Keratinocyte (primary cell): ENCODE measurements around the gene TOP2A. TPM values are rescaled to one million over a fixed set of nuclear protein-coding genes. Genes with fewer than 3 reads are reported as not detected.

Experiments
- DNase-seq: peaks from one replicate; pipeline ENCODE4 v3.0.0-alpha.2; 2011; ENCODE audit warnings: low read depth, missing footprints, low spot score
- FAIRE-seq: peaks from 2 replicates; lab custom pipeline; 2011; peaks lifted over from hg19 to GRCh38; lab: Jason Lieb, UNC
- H2AFZ ChIP-seq: 2 replicates; pipeline ENCODE4 v1.6.0; 2012; ENCODE audit warnings: low read length, control low read depth, inconsistent platforms; ENCODE audit not compliant: control insufficient read depth
- H3K27ac ChIP-seq: 2 replicates; pipeline ENCODE4 v1.5.1; 2011; ENCODE audit warnings: low read length; ENCODE audit not compliant: control insufficient read depth, insufficient read depth
- H3K27me3 ChIP-seq: 3 replicates; pipeline ENCODE4 v1.6.0; 2011; ENCODE audit warnings: low read length; ENCODE audit not compliant: control insufficient read depth, insufficient read depth; ENCODE audit errors: extremely low read depth
- H3K36me3 ChIP-seq, 2 experiments: 2 replicates in 1 of 2; 3 replicates in 1 of 2; pipeline ENCODE4 v1.5.1; 2011; ENCODE audit warnings: low read length in 2 of 2, mild to moderate bottlenecking in 1 of 2; ENCODE audit not compliant: control insufficient read depth in 2 of 2, insufficient read depth in 2 of 2; ENCODE audit errors: extremely low read depth in 1 of 2
- H3K4me1 ChIP-seq: 3 replicates; pipeline ENCODE4 v1.5.1; 2011; ENCODE audit warnings: low read length; ENCODE audit not compliant: control insufficient read depth, insufficient read depth; ENCODE audit errors: extremely low read depth
- H3K4me2 ChIP-seq: 3 replicates; pipeline ENCODE4 v1.6.0; 2011; ENCODE audit warnings: low read depth, low read length; ENCODE audit not compliant: control insufficient read depth, insufficient read depth; ENCODE audit errors: extremely low read depth
- H3K4me3 ChIP-seq, 3 experiments: fragments of 200-600 bp in 1 of 3; sonication (generic) in 1 of 3; 2 replicates in 2 of 3; 3 replicates in 1 of 3; pipeline ENCODE4 v1.5.1; 2011 to 2016; ENCODE audit warnings: low read length in 3 of 3, mild to moderate bottlenecking in 3 of 3, control low read depth in 2 of 3, inconsistent platforms in 1 of 3, low read depth in 1 of 3, mixed read lengths in 1 of 3, mixed run types in 1 of 3, moderate library complexity in 1 of 3; ENCODE audit not compliant: control insufficient read depth in 2 of 3, insufficient read depth in 2 of 3; ENCODE audit errors: extremely low read depth in 1 of 3
- H3K79me2 ChIP-seq: 2 replicates; pipeline ENCODE4 v1.6.0; 2012; ENCODE audit warnings: low read length; ENCODE audit not compliant: control insufficient read depth, insufficient read depth
- H3K9ac ChIP-seq: 3 replicates; pipeline ENCODE4 v1.6.0; 2011; ENCODE audit warnings: low read length; ENCODE audit not compliant: control insufficient read depth, insufficient read depth; ENCODE audit errors: extremely low read depth
- H3K9me1 ChIP-seq: 3 replicates; pipeline ENCODE4 v1.6.0; 2011; ENCODE audit warnings: low read length; ENCODE audit not compliant: control insufficient read depth, insufficient read depth; ENCODE audit errors: extremely low read depth
- H3K9me3 ChIP-seq: 2 replicates; pipeline ENCODE4 v1.5.1; 2012; ENCODE audit warnings: low read depth, low read length; ENCODE audit not compliant: control insufficient read depth
- H4K20me1 ChIP-seq: 3 replicates; pipeline ENCODE4 v1.6.0; 2011; ENCODE audit warnings: low read length; ENCODE audit not compliant: control insufficient read depth, insufficient read depth; ENCODE audit errors: extremely low read depth
- CTCF ChIP-seq, 3 experiments: IDR thresholded peaks in 1 of 3; conservative IDR thresholded peaks in 1 of 3; optimal IDR thresholded peaks in 1 of 3; 2 replicates in 2 of 3; 3 replicates in 1 of 3; pipeline versions ENCODE3 to v1.5.1; 2011; ENCODE audit warnings: low read length in 3 of 3, mild to moderate bottlenecking in 3 of 3, moderate library complexity in 2 of 3, control low read depth in 1 of 3, inconsistent platforms in 1 of 3; ENCODE audit not compliant: insufficient read depth in 2 of 3; ENCODE audit errors: extremely low read depth in 1 of 3
- EZH2 ChIP-seq: IDR thresholded peaks from one replicate; pipeline ENCODE4 v1.6.1; 2012; ENCODE audit warnings: inconsistent platforms, mild to moderate bottlenecking, low read length, moderate library complexity
- dilution Hi-C: fragments of 300-500 bp; cut with MboI; formaldehyde crosslinking; loops from one replicate; pipeline ENCODE4 v1.7.0; 2020; ENCODE audit warnings: low sequenced_read_pairs; ENCODE audit not compliant: extremely low pct_ligation_motif_present
- polyA minus RNA-seq, 3 experiments: library from RNA; depleted of rRNA, polyadenylated mRNA; stranded (reverse); fragments of >200 nt; gene quantifications; 1 replicate in 1 of 3; 2 replicates in 1 of 3; 3 replicates in 1 of 3; pipeline ENCODE4 v1.2.3, GENCODE V29; 2011
- polyA plus RNA-seq, 5 experiments: library from polyadenylated mRNA; depleted of rRNA in 3 of 5; stranded (reverse) in 3 of 5; stranded (forward) in 1 of 5; unstranded in 1 of 5; fragments of >200 nt; gene quantifications; 1 replicate in 1 of 5; 2 replicates in 3 of 5; 3 replicates in 1 of 5; pipeline versions ENCODE4 v1.2.1 to v1.2.3, GENCODE V29; 2011 to 2012; ENCODE audit warnings: missing spikeins in 2 of 5, low read depth in 1 of 5, low replicate concordance in 1 of 5

The TOP2A gene
- 5.2 to 45.0 TPM (median 27.1 TPM) in 3 replicates for polyA plus RNA-seq
- 3.0 TPM for polyA plus RNA-seq (2011; ENCODE audit: low read depth)
- 5.1 and 13.0 TPM in 2 replicates for polyA plus RNA-seq (2011; cell fraction: cytosol; rRNA removed)
- polyA plus RNA-seq (2011; cell fraction: nucleus; rRNA removed): 6.1 and 10.4 TPM in 2 replicates
- 0.23 and 33.4 TPM in 2 replicates for polyA plus RNA-seq (2012; ENCODE audit: low replicate concordance)
- polyA minus RNA-seq: 3.0 to 28.7 TPM (median 4.0 TPM) in 3 replicates
- 5.8 TPM for polyA minus RNA-seq (2011; cell fraction: cytosol; rRNA and poly(A)+ RNA removed)
- polyA minus RNA-seq (2011; cell fraction: nucleus; rRNA and poly(A)+ RNA removed): 3.3 and 6.9 TPM in 2 replicates

- Histone ChIP-seq H3K79me2 (peaks cover 28% of the 10 kb centered on the region), H3K9ac (peak within 1 kb of the TSS; percentile 79), H2AFZ (peak within 1 kb of the TSS; percentile 95), H3K36me3 (peaks cover 0 to 3% of the 10 kb centered on the region in 2 experiments), H3K9me1 (no peaks in the 10 kb centered on the region), H3K4me2 (peak within 1 kb of the TSS; percentile 88), H3K9me3 (no peaks in the 10 kb centered on the region), H4K20me1 (no peaks in the 10 kb centered on the region), H3K4me3 (peak within 1 kb of the TSS; percentile 67 to 85 (median 84)), H3K27ac (peak within 1 kb of the TSS; percentile 67), H3K4me1 (peaks cover 16% of the 10 kb centered on the region), H3K27me3 (no peaks in the 10 kb centered on the region)
- dilution Hi-C loops: loop anchor here (10.0 kb wide), 1 partner anchor 147 kb away; the partner anchor contains the start of gene CCR7
- FAIRE-seq (peak; percentile 84), DNase-seq (peak; percentile 100)
- no peak for TF ChIP-seq EZH2
- TF ChIP-seq CTCF (optimal IDR thresholded peaks at IDR 0.05 in 1 of 3, IDR thresholded peaks at IDR 0.05 in 1 of 3, conservative IDR thresholded peaks at IDR 0.05 in 1 of 3; ENCODE audit: extremely low read depth in 1 of 3, insufficient read depth in 2 of 3, low read length in 3 of 3): no peak
Measured at GRCh38 chr17:40417609-40418427, at the start of gene TOP2A. Gene TOP2A, minus strand, starts transcription at chr17:40417896. Its CDS starts 105 bp downstream, at chr17:40417791.

- Histone ChIP-seq H3K4me2 (no peak overlapping the region), H3K4me1 (peaks cover 22% of the 10 kb centered on the region), H4K20me1 (no peaks in the 10 kb centered on the region), H3K27ac (no peak overlapping the region), H3K27me3 (peaks cover 15% of the 10 kb centered on the region), H2AFZ (no peak overlapping the region), H3K36me3 (no peaks in the 10 kb centered on the region), H3K9me3 (no peaks in the 10 kb centered on the region), H3K9me1 (no peaks in the 10 kb centered on the region), H3K9ac (no peak overlapping the region), H3K79me2 (no peaks in the 10 kb centered on the region), H3K4me3 (no peak overlapping the region)
- DNase-seq (no peak), FAIRE-seq (no peak)
- dilution Hi-C loops: no loop called here
- TF ChIP-seq EZH2 (no peak), CTCF (optimal IDR thresholded peaks at IDR 0.05 in 1 of 3, IDR thresholded peaks at IDR 0.05 in 1 of 3, conservative IDR thresholded peaks at IDR 0.05 in 1 of 3; ENCODE audit: extremely low read depth in 1 of 3, insufficient read depth in 2 of 3, low read length in 3 of 3) (no peak)
Measured at GRCh38 chr17:40467281-40467867, 49.7 kb upstream of the TOP2A start.
